OCI-LY7 (cell line): ENCODE measurements around the gene SELPLG. TPM values are rescaled to one million over a fixed set of nuclear protein-coding genes. Genes with fewer than 3 reads are reported as not detected.

ENCODE experiments used
- BruUV-seq: library from RNA; stranded (reverse); fragments of 400-500 nt; replicated peaks from 2 replicates; lab custom pipeline; 2021; lab: Mats Ljungman, UMichigan
- CTCF ChIA-PET: fragments of 300-600 bp; sonication (Branson Sonifier 250); formaldehyde crosslinking; loops from one replicate; lab custom pipeline; 2022; ENCODE audit warnings: antibody characterized with exemption; ENCODE audit not compliant: unreplicated experiment; lab: Charles Lee
- POLR2A ChIA-PET: fragments of 300-600 bp; sonication (Branson Sonifier 250); formaldehyde crosslinking; loops from one replicate; lab custom pipeline; 2022; ENCODE audit warnings: antibody characterized with exemption; lab: Charles Lee
- DNase-seq: peaks from one replicate; pipeline ENCODE4 v3.0.0-alpha.2; 2015; ENCODE audit warnings: low spot score
- H2AFZ ChIP-seq: fragments of 200-600 bp; sonication (generic), shearing (Covaris generic); 2 replicates; pipeline ENCODE4 v1.6.1; 2014; ENCODE audit warnings: mild to moderate bottlenecking, antibody characterized with exemption, low read length, moderate library complexity
- H3K27ac ChIP-seq: fragments of 200-600 bp; sonication (generic); 2 replicates; pipeline ENCODE4 v1.5.1; 2014; ENCODE audit warnings: mixed run types, low read depth, mild to moderate bottlenecking, moderate library complexity, low read length, inconsistent platforms; ENCODE audit not compliant: poor library complexity, severe bottlenecking
- H3K36me3 ChIP-seq: fragments of 200-600 bp; sonication (generic); 2 replicates; pipeline ENCODE4 v1.6.1; 2014; ENCODE audit warnings: mild to moderate bottlenecking, antibody characterized with exemption, low read length, moderate library complexity, mixed read lengths; ENCODE audit not compliant: insufficient read depth
- H3K4me1 ChIP-seq: fragments of 200-600 bp; sonication (generic); 2 replicates; pipeline ENCODE4 v1.5.1; 2014; ENCODE audit warnings: mild to moderate bottlenecking, low read length; ENCODE audit not compliant: insufficient read depth, poor library complexity, severe bottlenecking
- H3K4me2 ChIP-seq: fragments of 200-600 bp; sonication (generic); 2 replicates; pipeline ENCODE4 v1.6.1; 2014; ENCODE audit warnings: mild to moderate bottlenecking, low read length
- H3K4me3 ChIP-seq: fragments of 200-600 bp; sonication (generic); 2 replicates; pipeline ENCODE4 v1.5.1; 2014; ENCODE audit warnings: mild to moderate bottlenecking, low read depth, low read length; ENCODE audit not compliant: poor library complexity, severe bottlenecking
- H3K79me2 ChIP-seq: fragments of 200-600 bp; sonication (generic); 2 replicates; pipeline ENCODE4 v1.6.1; 2016; ENCODE audit warnings: low read depth, mild to moderate bottlenecking, low read length, moderate library complexity, mixed read lengths; ENCODE audit not compliant: insufficient read depth
- H3K9me2 ChIP-seq: fragments of 200-600 bp; sonication (generic); 2 replicates; pipeline ENCODE4 v1.6.1; 2016; ENCODE audit warnings: mild to moderate bottlenecking, low read length, mixed read lengths; ENCODE audit not compliant: insufficient read depth
- H3K9me3 ChIP-seq: fragments of 200-600 bp; sonication (generic); 2 replicates; pipeline ENCODE4 v1.6.1; 2014; ENCODE audit warnings: mild to moderate bottlenecking, mixed run types, low read length, mixed read lengths
- H4K20me1 ChIP-seq: fragments of 200-600 bp; sonication (generic); 2 replicates; pipeline ENCODE4 v1.6.1; 2014; ENCODE audit warnings: mild to moderate bottlenecking, antibody characterized with exemption, low read length, moderate library complexity, mixed read lengths; ENCODE audit not compliant: insufficient read depth
- EZH2phosphoT487 ChIP-seq: fragments of 200-600 bp; sonication (generic); IDR thresholded peaks from 2 replicates; pipeline ENCODE4 v1.6.1; 2018; ENCODE audit warnings: low read depth, borderline replicate concordance, mild to moderate bottlenecking, mixed run types, antibody characterized with exemption, low read length, moderate library complexity, mixed read lengths
- intact Hi-C: fragments of 100-400 bp; cut with micrococcal nuclease; formaldehyde crosslinking; loops from one replicate; pipeline ENCODE4 v1.10.0; 2022; ENCODE audit not compliant: unreplicated experiment
- total RNA-seq, 2 experiments: library from RNA; depleted of rRNA in 1 of 2; stranded (reverse); fragments of >200 nt in 1 of 2; shearing (Covaris generic) in 1 of 2; gene quantifications; 2 replicates each; pipeline ENCODE4 v1.2.3, GENCODE V29; 2014 to 2022
- TF ChIP-seq, protein P1 (sequence below): fragments of 200-600 bp; sonication (generic); conservative IDR thresholded peaks from 2 replicates; pipeline ENCODE4 v1.5.1; 2014; ENCODE audit warnings: mild to moderate bottlenecking, antibody characterized with exemption, low read length, moderate library complexity, mixed read lengths

SELPLG gene
- total RNA-seq, 2 experiments from 2014 or later = 20.0 to 21.0 TPM

DNA sequence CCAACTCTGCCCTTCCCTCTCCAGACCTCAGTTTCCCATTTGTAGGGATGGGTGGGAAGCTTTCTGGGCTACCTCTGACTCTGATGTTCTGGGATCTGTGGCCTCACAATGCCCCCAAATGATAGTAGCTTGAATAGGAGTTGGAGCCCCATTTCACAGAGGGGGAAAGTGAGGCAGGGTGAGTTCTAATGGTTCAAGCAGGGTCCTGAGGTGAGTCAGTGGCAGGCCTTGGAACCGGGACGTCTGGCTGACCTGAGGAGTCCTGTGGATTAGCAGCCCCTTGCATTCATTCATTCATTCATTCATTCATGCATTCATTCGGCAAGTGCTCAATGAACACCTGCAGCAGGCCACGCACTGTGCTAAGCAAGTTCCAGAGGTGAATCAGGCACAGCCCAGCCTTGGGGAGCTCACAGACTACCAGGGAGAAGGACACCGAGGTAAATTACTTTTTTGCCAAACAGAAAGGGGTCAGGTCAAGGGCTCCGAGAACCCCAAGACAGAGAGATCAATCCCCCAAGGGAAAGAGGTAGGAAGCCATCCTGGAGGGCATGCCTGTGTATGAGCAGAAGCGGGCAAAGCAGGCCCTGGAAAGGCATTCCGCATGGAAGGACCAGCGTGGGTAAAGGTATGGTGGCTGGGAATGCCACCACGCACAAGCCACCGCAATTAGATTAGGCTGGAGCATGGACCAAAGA lies 35.0 kb downstream of the SELPLG start:
- CTCF ChIA-PET = interaction anchor here (0.7 kb wide), 1 partner anchor 199 kb away, joined by 10 read pairs; no protein-coding TSS in a partner anchor
- Histone ChIP-seq H3K4me3 (no peak overlapping the region), H3K4me1 (no peaks in the 10 kb centered on the region), H4K20me1 (no peaks in the 10 kb centered on the region), H3K9me3 (no peaks in the 10 kb centered on the region), H3K4me2 (no peak overlapping the region), H3K36me3 (no peaks in the 10 kb centered on the region), H2AFZ (no peak overlapping the region), H3K9me2 (no peaks in the 10 kb centered on the region), H3K27ac (no peak overlapping the region), H3K79me2 (no peaks in the 10 kb centered on the region)
- POLR2A ChIA-PET = interaction anchor here (0.6 to 1.0 kb wide), 2 partner anchors 13 to 30 kb away, joined by 3 to 4 read pairs; no protein-coding TSS in a partner anchor
- no peak for DNase-seq
- intact Hi-C loops = no loop called here
- TF ChIP-seq EZH2phosphoT487 = no peak
- TF ChIP-seq, protein P1, sequence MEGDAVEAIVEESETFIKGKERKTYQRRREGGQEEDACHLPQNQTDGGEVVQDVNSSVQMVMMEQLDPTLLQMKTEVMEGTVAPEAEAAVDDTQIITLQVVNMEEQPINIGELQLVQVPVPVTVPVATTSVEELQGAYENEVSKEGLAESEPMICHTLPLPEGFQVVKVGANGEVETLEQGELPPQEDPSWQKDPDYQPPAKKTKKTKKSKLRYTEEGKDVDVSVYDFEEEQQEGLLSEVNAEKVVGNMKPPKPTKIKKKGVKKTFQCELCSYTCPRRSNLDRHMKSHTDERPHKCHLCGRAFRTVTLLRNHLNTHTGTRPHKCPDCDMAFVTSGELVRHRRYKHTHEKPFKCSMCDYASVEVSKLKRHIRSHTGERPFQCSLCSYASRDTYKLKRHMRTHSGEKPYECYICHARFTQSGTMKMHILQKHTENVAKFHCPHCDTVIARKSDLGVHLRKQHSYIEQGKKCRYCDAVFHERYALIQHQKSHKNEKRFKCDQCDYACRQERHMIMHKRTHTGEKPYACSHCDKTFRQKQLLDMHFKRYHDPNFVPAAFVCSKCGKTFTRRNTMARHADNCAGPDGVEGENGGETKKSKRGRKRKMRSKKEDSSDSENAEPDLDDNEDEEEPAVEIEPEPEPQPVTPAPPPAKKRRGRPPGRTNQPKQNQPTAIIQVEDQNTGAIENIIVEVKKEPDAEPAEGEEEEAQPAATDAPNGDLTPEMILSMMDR = no peak
- BruUV-seq = no TSS peak

DNA sequence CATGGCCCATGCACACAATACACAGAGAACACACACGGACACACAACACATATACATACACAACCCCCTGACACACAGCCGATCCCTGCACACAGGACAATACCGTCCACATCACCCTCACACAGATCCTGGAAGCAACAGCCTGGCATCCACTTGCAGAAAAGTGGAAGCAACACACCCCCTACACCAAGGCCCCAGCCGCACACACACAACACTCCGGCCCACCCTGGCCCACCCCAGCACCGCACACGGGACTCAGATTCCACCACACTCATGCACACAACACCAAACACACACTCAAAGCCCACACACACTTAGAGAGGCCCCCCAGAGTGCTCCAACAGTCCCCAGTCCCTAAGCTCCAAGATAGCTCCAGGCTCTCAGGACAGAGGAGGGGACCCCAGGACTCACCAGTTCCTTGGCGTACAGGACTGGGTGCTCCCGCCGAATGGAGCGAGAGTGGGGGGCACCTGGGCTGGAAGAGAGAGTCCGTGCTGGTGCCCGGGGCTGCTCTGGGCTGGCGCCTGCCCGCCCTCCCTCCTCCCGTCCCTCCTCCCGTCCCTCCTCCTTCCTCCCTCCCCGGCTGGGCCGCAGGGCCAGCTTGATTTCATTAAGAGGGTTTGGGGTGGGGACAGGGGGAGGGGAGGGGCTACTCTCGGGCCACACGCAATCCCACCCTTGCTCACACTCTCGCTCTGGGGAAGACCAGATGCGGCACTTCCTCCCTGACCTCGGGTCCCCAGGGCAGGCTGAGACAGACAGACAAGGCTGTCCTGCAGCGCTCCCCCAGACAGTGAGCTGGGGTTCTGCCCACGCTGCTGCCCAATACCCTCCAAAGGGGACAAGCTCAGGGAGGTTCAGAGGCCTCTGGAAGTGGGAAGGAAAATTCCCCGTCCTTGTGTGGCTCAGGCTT lies 35.9 kb downstream of the SELPLG start, which contains the start of gene TMEM119:
TMEM119 (minus strand) TSS at position 526 of the 913 bp plus-strand sequence. CDS start 5,701 bp downstream, outside the sequence.
- TF ChIP-seq, protein P1 = no peak
- no peak for TF ChIP-seq EZH2phosphoT487
- Histone ChIP-seq H3K4me2 (no peak within 1 kb of the TSS), H2AFZ (no peak within 1 kb of the TSS), H3K79me2 (no peaks in the 10 kb centered on the region), H3K27ac (no peak within 1 kb of the TSS), H3K9me2 (no peaks in the 10 kb centered on the region), H3K36me3 (no peaks in the 10 kb centered on the region), H3K4me3 (no peak within 1 kb of the TSS), H4K20me1 (no peaks in the 10 kb centered on the region), H3K4me1 (no peaks in the 10 kb centered on the region), H3K9me3 (no peaks in the 10 kb centered on the region)
- intact Hi-C loops = no loop called here
- ChIA-PET POLR2A (interaction anchor here (0.6 to 1.0 kb wide), 2 partner anchors 14 to 30 kb away, joined by 3 to 4 read pairs; no protein-coding TSS in a partner anchor), CTCF (interaction anchor here (0.7 kb wide), 1 partner anchor 200 kb away, joined by 10 read pairs; no protein-coding TSS in a partner anchor)
- peak; percentile 21 for DNase-seq
- BruUV-seq = no TSS peak
